GM20431 (cell line): Measurements from ENCODE around the gene LIMK2.

Experiments
- in situ Hi-C: fragments of 300-500 bp; cut with MseI, MboI; formaldehyde crosslinking; loops from one replicate; pipeline ENCODE4 v1.15.0; 2020; ENCODE audit warnings: low sequenced_read_pairs; ENCODE audit not compliant: unreplicated experiment

LIMK2 gene

GRCh38 chr22:31323578-31324550, 111.8 kb downstream of the LIMK2 start:
- in situ Hi-C loops, result no loop called here

- in situ Hi-C loops, result no loop called here
Observed at GRCh38 chr22:31326877-31327276, 114.8 kb downstream of the LIMK2 start.

- in situ Hi-C loops, result no loop called here
Observed at GRCh38 chr22:31327806-31328543, 115.9 kb downstream of the LIMK2 start.

DNA sequence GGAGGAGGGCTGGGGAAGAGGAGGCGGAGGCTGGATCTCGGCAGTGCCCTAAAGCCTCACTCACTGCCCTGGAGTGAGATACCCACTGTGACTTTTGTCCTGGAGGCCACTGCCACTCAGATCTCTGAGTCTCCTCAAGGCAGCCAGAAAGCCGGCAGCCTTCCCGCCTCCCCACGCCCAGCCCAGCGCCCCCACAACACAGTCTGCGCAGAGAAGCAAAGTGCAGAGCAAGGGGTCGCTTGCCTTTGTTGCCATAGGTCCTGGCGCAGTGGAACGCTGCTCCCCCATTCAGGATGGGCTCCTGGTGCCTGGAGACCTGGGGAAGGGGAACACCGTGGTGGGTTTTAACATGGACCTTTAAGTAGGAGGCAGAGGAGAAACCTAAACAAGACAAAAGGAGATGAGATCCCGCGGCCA, 116.5 kb downstream of the LIMK2 start:
- in situ Hi-C loops, result no loop called here

GRCh38 chr22:31329029-31329428, 116.9 kb downstream of the LIMK2 start:
- in situ Hi-C loops, result no loop called here
